ENCODE measurements around the gene TSNAXIP1.

The TSNAXIP1 gene, protein sequence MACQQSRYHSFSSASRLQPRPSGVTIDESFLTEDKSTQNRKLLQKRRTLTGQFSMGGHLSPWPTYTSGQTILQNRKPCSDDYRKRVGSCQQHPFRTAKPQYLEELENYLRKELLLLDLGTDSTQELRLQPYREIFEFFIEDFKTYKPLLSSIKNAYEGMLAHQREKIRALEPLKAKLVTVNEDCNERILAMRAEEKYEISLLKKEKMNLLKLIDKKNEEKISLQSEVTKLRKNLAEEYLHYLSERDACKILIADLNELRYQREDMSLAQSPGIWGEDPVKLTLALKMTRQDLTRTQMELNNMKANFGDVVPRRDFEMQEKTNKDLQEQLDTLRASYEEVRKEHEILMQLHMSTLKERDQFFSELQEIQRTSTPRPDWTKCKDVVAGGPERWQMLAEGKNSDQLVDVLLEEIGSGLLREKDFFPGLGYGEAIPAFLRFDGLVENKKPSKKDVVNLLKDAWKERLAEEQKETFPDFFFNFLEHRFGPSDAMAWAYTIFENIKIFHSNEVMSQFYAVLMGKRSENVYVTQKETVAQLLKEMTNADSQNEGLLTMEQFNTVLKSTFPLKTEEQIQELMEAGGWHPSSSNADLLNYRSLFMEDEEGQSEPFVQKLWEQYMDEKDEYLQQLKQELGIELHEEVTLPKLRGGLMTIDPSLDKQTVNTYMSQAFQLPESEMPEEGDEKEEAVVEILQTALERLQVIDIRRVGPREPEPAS

DNA sequence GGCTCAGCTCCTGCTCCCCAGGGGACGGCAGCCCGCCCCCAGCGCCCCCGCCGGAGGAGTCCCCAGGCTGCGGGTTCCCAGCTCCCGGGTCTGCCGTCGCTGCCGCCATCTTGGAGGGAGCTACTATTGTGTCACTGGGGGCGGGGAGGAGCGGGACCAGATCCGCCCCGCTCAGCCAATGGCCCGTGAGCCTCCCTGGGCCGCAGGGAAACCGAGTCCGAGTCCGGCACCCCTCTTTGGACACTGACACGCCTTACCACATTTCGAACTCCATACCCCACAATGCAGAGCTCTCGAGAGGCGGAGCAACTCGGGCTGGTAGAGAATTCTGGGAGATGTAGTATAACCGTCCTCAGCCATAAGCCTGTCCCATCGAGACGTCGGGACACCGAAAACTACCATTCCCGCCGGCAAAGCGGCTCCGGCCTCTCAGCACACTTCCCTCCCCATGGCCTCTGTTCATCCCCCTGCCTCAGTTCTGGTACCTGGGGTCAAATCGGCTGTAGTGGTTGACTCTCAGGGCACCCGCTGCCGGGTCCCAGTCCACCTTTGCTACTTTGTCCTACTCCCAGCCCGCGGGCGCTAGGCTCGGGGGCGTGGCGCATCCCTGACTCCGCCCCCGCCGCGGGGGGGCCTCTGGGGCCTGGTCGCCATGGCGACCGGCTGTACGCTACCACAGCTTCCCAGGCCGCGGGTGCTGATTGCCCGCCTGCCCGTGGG lies at the start of gene TSNAXIP1, which contains the start of gene RANBP10:
TSS of gene TSNAXIP1 (plus strand) at position 462 of the 720 bp plus-strand sequence. CDS start 261 bp downstream, outside the sequence.
TSS of gene RANBP10 (minus strand) at position 133 of the 720 bp plus-strand sequence. CDS start at position 109, 24 bp downstream.
- DNase-seq, result peak; percentile 91

DNA sequence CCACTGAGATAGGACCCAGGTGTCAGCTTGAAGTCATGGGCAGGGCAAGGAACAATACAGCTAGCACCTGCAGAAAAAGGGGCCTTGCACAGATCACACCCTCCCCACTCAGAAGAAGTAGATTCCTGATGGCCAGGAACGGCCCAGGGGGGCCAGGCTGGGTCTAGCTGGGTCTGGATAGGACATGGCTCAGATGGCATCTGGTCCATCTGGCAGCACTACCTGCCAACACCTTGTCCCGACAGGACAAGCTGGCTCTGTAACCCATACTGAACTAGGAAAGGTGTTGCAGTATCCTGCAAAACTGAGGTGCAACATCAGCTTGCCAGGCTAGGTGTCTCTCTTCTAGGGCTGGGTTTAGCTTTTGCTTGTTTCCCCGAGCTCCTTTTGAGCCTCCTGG lies 48.7 kb upstream of the TSNAXIP1 start:
- no peak for DNase-seq

DNA sequence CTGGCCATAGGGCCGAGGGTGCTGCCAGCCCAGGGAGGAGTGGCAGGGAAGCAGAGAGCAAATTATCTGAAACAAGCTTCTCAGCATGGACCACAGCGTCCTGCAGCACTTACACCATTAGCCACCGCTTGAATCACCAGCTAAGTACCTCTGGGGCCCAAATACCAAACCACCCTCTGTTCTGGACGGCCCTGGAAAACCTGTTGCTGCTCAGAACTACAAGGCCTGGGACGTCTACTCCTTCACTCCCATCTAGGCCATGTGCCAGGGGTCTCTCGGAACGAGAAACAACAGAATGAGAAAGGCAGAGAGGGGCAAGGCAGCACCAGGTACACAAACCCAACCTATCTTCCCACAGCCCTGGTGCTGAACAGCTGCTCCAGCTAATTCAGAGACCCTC lies 47.7 kb upstream of the TSNAXIP1 start:
- DNase-seq, result no peak

DNA sequence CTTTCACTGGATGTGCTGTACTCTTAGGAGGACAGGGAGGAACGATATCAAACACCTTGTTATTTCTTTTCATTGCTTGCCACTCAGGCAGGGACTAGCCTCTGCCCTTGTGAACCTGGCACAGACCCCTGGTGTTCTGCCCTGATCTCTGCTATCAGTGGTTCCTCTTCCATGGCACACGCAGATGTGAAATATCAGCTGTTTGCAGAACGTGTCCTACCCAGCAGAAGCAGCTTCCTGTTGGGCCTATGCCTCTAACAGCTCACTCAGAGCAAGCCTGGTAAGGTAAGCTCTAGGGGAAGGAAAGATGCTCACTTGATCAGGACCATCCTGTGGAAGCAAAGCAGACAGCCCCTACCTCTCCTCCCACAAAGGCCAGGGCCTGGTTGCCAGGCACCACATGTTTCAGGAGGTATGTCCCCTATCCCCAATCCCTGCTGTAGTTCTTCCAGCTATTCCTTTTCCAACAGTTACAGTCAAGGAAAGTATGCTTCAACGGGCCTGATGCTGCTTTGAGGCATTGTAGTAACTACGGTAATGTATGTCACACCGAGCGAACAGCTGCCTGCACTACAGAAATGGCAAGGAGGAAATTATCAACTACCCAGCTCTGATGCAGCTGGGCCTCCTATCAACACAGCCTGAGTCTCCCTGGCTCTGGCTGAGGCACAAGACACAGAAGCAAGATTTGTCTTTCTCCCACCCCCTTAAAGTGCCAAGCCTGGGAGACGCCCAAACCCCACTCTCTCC lies 46.3 kb upstream of the TSNAXIP1 start:
- no peak for DNase-seq

DNA sequence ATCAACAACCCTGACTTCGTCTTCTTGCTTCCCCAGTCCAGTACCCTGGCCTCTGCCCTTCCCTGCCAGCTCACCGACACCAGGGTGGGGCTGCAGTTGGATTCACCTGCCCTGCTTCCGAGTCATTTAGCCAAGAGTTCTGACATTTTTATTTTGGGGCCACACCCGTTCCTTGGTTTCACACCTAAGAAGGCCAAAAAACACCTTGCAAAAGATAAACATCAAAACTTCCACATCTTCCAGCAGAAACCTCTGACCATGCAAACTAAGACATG lies 45.8 kb upstream of the TSNAXIP1 start:
- DNase-seq, result no peak

DNA sequence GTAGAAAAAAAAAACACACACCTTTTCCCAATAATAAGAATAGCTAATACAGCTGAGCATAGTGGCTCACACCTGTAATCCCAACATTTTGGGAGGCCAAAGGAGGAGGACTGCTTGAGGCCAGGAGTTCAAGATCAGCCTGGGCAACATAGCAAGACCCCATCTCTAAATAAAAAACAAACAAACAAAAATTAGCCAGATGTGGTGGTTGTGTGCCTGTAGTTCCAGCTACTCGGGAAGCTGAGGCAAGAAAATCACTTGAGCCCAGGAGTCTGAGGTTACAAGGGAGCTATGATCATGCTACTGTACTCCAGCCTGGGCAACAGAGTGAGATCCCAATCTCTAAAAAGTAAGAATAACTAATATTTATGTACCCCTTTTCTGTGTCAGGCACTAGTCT lies 44.8 kb upstream of the TSNAXIP1 start:
- DNase-seq, result no peak

DNA sequence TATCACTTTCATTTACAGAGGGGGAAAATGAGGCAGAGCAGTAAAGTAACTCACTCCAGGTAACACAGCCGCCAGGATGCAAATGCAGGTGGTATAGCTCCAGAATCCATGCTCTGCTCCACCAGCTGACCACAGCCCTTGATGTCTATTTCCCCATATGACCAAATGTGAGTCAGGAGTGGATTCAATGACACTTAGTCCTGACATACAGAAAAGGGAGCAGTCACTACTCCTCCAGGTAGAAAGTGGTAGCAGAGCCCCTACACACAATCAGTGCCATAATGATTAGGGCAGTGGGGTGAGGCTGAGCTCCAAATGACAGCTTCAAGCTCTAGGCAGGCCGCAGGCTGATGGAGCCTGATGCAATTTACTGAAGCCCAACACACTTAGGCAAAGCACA lies 44.3 kb upstream of the TSNAXIP1 start:
- DNase-seq, result no peak

DNA sequence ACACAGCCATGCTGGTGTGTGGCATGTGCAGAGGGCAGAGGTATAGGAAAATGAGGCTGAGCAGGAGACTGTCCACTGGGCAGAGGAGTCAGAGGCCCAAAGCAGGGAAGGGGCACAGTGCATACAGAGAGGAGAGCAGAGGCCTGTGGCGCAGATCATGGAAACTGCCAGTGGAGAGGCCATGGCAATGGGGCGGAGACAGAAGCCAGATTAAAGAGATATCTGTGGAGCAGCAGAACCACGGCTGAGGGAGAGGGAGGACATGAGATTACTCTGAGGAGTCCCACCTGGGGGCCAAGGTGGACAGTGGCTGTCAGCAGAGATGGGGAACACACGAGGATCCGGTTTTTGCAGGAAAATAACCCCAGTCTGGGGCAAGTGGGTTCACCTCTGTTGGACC lies 43.6 kb upstream of the TSNAXIP1 start:
- no peak for DNase-seq

DNA sequence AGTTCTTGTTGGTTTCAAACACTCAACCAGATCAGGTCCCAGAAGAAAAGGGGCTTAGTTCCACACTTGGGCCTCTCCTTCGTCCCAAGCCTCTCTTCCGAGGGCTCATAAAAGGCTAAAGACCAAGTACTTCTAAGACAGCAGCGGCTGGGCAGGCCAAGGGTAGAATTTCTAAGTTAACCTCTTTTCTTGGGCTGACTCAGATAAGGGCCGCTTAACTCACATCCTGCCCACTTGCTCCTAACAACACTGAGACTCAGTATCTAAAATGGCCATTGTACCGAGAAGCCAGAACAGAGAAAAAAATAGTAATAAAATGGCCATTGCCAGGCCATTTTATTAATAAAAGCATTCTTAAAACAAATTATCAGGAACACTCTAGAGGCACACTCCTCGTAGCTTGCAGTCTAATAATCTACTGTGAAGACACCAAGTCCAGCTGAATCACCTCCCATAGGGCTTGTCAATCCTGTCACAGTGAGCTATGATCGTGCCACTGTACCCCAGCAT lies 42.5 kb upstream of the TSNAXIP1 start:
- no peak for DNase-seq

DNA sequence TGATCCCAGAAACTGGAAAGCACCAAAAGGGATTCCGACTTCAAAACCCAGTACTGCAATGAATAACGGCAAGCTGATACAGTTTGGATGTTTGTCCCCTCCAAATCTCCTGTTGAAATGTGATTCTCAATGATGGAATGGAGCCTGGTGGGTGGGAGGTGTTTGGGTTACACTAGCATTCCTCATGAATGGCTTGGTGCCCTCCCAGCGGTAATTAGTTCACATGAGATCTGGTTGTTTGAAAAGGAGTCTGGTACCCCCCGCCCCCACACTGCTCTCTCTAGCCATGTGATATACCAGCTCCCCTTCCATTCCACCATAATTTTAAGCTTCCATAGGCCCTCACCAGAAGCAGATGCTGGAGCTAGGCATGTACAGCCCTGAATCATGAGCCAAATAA lies 40.4 kb upstream of the TSNAXIP1 start:
- DNase-seq, result no peak

DNA sequence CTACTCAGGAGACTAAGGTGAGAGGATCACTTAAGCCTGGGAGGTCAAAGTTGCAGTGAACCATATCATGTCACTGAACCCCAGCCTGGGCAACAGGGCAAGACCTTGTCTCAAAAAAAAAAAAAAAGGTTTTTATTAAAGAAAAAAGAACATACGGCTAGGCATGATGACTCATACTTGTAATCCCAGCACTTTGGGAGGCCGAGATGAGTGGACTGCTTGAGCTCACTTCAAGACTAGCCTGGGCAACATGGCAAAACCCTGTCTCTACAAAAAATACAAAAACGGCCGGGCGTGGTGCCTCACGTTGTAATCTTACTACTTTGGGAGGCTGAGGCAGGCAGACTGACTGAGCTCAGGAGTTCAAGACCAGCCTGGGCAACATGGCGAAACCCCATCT lies 38.7 kb upstream of the TSNAXIP1 start:
- no peak for DNase-seq

DNA sequence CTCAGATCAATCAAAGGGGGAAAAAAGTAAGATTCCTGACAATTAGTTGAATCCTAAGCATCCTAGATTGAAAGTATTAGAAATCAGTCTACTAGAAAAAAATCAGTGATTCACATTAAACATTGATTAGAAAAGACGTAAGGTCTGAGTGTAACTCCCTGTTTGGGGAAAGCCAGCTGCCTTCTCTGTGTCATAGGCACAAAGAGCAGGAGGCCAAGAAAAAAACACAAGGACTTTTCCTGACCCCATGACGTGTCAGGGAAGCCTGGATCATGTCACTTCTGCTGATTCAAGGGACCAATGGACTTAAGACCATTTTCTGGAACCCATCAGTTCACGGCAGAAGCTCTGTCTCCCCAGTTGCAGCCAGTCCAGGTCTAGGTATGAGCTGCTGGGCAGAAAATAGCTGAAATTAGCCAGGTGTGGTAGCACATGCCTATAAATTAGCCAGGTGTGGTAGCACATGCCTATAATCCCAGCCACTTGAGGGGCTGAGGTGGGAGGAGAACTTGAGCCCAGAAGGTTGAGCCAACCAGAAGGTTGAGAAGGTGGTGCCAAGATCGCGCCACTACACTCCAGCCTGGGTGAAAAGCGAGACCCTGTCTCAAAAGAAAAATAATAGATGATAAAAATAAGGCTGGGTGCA lies 36.2 kb upstream of the TSNAXIP1 start:
- DNase-seq, result no peak

DNA sequence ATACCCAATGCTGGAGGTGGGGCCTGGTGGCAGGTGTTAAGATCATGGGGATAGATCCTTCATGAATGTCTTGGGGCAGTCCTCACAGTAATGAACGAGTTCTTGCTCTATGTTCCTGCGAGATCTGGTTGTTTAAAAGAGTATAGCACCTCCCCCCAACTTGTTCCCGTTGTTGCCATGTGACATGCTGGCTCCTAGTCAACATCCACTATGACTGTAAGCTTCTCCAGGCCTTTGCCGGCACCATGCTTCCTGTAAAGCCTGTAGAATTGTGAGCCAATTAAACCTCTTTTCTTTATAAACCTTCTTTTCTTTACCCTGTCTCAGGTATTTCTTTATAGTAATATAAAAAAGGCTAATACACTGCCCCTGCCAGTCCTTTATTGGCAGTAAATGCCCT lies 33.6 kb upstream of the TSNAXIP1 start:
- no peak for DNase-seq

DNA sequence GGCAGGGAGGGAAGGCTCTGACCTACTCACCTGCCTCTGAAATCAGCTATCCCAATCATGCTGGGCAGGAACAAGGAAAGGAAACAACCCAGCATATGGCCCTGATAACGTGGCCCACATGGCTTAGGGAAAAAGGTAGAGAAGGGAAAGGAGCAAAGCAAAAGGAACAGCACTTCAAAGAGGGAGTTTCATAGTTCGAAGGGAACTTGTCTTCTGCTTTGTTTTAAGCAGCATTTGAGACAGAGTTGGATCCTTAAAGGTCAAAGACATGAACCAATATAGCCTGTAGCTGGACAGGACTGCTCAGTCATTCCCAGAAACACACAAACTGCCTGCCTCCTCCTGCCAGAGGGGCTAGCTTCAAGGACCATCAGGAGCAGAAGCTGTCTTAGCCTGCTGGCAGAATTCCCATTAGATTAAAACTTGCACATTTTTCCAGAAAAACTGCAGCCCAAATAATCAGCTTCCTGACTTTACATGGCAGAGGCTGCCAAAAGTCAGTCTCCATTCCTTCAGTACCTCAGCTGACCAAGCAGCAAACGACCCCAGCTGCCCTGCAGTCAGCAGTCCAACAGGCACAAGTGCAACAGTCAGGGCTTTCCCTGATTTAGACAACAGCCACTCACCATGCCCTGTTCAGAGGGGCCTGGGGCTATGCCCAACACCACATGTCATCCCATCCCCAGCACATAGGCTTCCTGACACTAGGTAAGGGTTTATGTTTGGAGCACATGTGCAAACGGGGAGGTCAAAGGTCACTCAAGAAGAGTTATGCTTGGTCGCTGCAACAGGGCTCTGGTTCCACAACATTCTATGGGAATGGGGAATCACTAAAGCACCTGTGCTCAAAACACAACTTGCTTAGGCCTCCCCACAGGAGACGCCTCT lies 32.9 kb upstream of the TSNAXIP1 start:
- DNase-seq, result no peak

DNA sequence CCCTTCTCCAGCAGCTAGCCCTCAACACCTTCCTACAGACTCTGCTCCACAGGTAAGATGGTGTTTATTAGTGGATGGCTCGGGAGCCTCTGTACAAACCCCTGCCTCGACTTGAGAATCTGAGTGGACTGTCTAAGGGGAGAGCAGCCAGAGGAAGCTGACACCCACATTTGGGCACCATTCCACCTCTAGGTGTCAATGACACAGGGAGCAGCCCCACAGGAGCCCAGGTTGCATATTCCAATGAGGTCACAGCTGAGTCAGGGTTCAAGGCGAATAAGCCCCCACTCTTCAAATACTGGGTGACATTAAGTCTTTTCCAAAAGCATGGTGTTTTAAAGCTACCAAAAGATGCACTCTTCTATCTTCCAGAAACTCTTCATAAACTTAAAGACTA lies 32.2 kb upstream of the TSNAXIP1 start:
- DNase-seq, result no peak

DNA sequence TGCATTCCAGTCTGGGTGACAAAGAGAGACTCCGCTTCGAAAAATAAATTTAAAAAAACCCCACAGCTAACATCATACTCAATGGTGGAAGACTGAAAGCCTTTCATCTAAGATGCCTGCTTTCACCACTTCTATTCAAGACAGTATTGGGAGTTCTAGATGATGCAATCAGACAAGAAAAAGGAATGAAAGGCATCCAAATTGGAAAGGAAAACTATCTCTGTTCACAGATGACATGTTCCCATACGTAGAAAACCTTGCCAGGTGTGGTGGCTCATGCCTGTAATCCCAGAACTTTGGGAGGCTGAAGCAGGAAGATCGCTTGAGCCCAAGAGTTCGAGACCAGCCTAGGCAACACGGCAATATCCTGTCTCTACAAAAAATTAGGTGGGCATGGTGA lies 31.4 kb upstream of the TSNAXIP1 start:
- no peak for DNase-seq

DNA sequence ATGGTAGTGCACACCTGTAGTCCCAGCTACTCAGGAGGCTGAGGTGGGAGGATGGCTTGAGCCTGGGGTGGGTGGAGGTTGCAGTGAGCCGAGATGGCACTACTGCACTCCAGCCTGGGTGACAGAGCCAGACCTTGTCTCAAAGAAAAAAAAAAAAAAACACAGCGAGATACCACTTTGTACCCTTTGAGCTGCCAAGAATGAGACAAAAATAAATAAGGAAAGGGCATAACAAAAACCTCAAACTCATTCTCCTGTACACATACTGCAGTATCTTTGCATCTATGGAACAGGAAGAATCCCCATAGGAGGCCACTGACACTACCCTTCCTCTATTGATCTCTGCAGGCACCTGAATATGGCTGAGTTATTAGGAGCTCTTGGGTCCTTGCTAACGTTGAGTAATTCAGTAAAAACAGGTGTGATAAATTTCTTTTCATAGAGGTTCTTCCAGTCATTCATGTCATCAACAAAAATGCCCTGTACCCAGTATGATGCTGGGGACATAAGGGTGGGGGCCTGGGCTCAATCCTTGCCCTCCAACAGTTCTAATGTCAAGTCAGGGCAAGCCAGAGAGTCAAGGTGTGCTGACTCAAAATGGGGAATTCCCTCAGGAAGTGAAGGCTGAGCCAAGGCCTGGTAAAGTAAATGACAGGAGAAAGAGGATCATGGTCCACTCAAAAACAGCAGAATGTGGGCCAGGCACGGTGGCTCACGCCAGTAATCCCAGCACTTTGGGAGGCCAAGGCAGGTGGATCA lies 27.3 kb upstream of the TSNAXIP1 start:
- no peak for DNase-seq

DNA sequence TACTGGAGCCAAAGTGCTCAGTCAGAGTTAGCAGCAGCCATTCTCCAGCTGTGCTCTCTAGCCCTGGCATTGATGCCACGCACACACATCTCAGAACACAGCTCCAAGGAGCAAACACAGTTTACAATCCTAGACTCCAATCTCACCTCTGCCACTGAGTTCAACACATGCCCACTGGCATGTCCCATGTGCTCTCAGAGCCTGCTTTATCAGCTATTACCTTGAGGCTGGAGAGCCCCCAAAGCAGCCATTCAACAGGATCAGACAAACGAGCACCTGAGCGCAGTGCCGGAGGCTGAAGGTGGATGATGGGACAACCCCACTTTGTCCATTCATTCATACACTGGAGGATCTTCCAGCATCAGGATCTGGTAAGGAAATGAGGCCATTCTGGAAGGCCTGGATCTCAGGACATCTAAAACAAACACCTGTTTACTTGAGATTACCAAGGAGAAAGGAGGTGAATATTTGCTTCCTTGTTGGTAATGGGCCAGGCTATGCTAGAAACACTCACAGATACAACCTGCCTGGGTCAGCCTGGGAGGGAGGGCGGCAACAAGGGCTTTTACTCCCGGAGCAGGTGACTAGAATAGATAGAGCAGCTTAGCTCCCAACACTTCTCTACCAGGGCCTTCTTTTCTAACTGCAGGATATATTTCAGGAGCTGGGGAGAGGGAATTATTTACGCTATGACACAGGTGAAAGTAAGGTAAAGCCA lies 25.7 kb upstream of the TSNAXIP1 start:
- no peak for DNase-seq

DNA sequence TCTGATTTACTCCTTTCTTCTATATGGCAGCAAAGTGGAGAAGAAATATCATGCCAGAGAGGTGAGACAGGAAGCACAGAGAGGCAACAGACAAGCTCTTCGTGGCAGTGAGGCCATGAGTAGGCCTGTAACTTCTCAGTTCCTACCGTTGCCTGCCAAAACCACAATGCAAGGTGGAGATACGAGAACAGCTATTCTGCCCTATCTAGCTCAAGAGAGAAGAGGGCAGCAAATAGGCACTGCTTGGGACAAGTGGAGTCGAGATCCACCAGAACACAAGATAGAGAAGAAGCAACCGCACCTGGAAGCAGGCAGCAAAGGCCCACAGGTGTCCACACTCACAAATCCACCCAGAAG lies 25.1 kb upstream of the TSNAXIP1 start:
- no peak for DNase-seq
